IMR-90 (cell line): Measurements from ENCODE around the gene UBE3C. TPM values are rescaled to one million over a fixed set of nuclear protein-coding genes. Genes with fewer than 3 reads are reported as not detected.

Experiments
- ATAC-seq: fragments of 200-7000 bp; cut with Tn5 transposase; 2 replicates; pipeline ENCODE4 v1.9.1; 2020; ENCODE audit warnings: low read depth, mild to moderate bottlenecking, moderate library complexity
- BruUV-seq: library from RNA; stranded (reverse); fragments of 400-500 nt; replicated peaks from 2 replicates; lab custom pipeline; 2021; lab: Mats Ljungman, UMichigan
- CTCF ChIA-PET: fragments of 300-600 bp; formaldehyde crosslinking; extraction: SDS; loops from one replicate; lab custom pipeline; 2021; ENCODE audit warnings: antibody characterized with exemption; lab: Yijun Ruan, JAX
- POLR2A ChIA-PET: fragments of 300-600 bp; sonication (Branson Sonifier 250); formaldehyde crosslinking; loops from one replicate; lab custom pipeline; 2022; ENCODE audit warnings: antibody characterized with exemption; ENCODE audit not compliant: unreplicated experiment; lab: Charles Lee
- DNase-seq: peaks from one replicate; pipeline ENCODE4 v3.0.0; 2013
- H2AFZ ChIP-seq: replicated peaks from 2 replicates; pipeline ENCODE3; 2013; ENCODE audit warnings: low read length, mild to moderate bottlenecking; ENCODE audit not compliant: poor library complexity
- H2AK5ac ChIP-seq: 2 replicates; pipeline ENCODE4 v1.6.1; 2013; ENCODE audit warnings: low read depth, low read length, inconsistent platforms
- H2AK9ac ChIP-seq: replicated peaks from 2 replicates; pipeline ENCODE3; 2013; ENCODE audit warnings: mild to moderate bottlenecking, low read depth, low read length, moderate library complexity; ENCODE audit not compliant: poor library complexity
- H2BK120ac ChIP-seq: 2 replicates; pipeline ENCODE4 v1.6.1; 2013; ENCODE audit warnings: low read depth, low read length, inconsistent platforms
- H2BK15ac ChIP-seq: 3 replicates; pipeline ENCODE4 v1.6.1; 2013; ENCODE audit warnings: low read depth, low read length, inconsistent platforms
- H2BK20ac ChIP-seq: 2 replicates; pipeline ENCODE4 v1.6.1; 2013; ENCODE audit warnings: low read depth, mild to moderate bottlenecking, inconsistent platforms, low read length, moderate library complexity
- H2BK5ac ChIP-seq: 2 replicates; pipeline ENCODE4 v1.6.1; 2013; ENCODE audit warnings: mild to moderate bottlenecking, low read depth, low read length, inconsistent platforms; ENCODE audit not compliant: poor library complexity, severe bottlenecking
- H3K14ac ChIP-seq: replicated peaks from 2 replicates; pipeline ENCODE4 v1.6.1; 2013; ENCODE audit warnings: low read depth, low read length, inconsistent platforms
- H3K18ac ChIP-seq: 2 replicates; pipeline ENCODE4 v1.6.1; 2013; ENCODE audit warnings: low read depth, low read length, control low read depth
- H3K23ac ChIP-seq: 2 replicates; pipeline ENCODE4 v1.6.1; 2013; ENCODE audit warnings: low read depth, low read length, inconsistent platforms
- H3K27ac ChIP-seq: 2 replicates; pipeline ENCODE4 v1.5.1; 2013; ENCODE audit warnings: mild to moderate bottlenecking, control low read depth, low read length; ENCODE audit not compliant: insufficient read depth
- H3K27me3 ChIP-seq: 2 replicates; pipeline ENCODE4 v1.6.1; 2013; ENCODE audit warnings: low read length; ENCODE audit not compliant: control insufficient read depth, insufficient read depth
- H3K36me3 ChIP-seq: 2 replicates; pipeline ENCODE4 v1.6.1; 2013; ENCODE audit warnings: low read length, mixed read lengths; ENCODE audit not compliant: control insufficient read depth, insufficient read depth
- H3K4ac ChIP-seq: 2 replicates; pipeline ENCODE4 v1.6.1; 2013; ENCODE audit warnings: low read depth, low read length, inconsistent platforms
- H3K4me1 ChIP-seq: 2 replicates; pipeline ENCODE4 v1.6.1; 2013; ENCODE audit warnings: low read length, mixed read lengths; ENCODE audit not compliant: control insufficient read depth, insufficient read depth
- H3K4me2 ChIP-seq: 2 replicates; pipeline ENCODE4 v1.6.1; 2013; ENCODE audit warnings: low read depth, mild to moderate bottlenecking, control low read depth, low read length, moderate library complexity
- H3K4me3 ChIP-seq: 2 replicates; pipeline ENCODE4 v1.5.1; 2013; ENCODE audit warnings: low read depth, mild to moderate bottlenecking, control low read depth, low read length, moderate library complexity; ENCODE audit not compliant: insufficient read depth
- H3K56ac ChIP-seq: 2 replicates; pipeline ENCODE4 v1.6.1; 2013; ENCODE audit warnings: low read length, inconsistent platforms; ENCODE audit not compliant: insufficient read depth; ENCODE audit errors: extremely low read depth
- H3K79me1 ChIP-seq, 2 experiments: 2 replicates each; pipeline ENCODE4 v1.6.1; 2013; ENCODE audit warnings: low read length in 2 of 2, inconsistent platforms in 1 of 2, low read depth in 1 of 2
- H3K9ac ChIP-seq: 2 replicates; pipeline ENCODE4 v1.6.1; 2013; ENCODE audit warnings: low read depth, low read length, control low read depth
- H3K9me1 ChIP-seq: 2 replicates; pipeline ENCODE4 v1.6.1; 2013; ENCODE audit warnings: low read length, inconsistent platforms; ENCODE audit not compliant: insufficient read depth
- H3K9me3 ChIP-seq: 2 replicates; pipeline ENCODE4 v1.6.1; 2013; ENCODE audit warnings: low read length; ENCODE audit not compliant: control insufficient read depth, insufficient read depth
- H4K20me1 ChIP-seq: 2 replicates; pipeline ENCODE4 v1.6.1; 2013; ENCODE audit warnings: low read length, inconsistent platforms; ENCODE audit not compliant: insufficient read depth
- H4K5ac ChIP-seq: 2 replicates; pipeline ENCODE4 v1.6.1; 2013; ENCODE audit warnings: mild to moderate bottlenecking, low read depth, low read length, control low read depth
- H4K8ac ChIP-seq, 2 experiments: 2 replicates each; pipeline ENCODE4 v1.6.1; 2013; ENCODE audit warnings: low read depth in 2 of 2, low read length in 2 of 2, control low read depth in 1 of 2, inconsistent platforms in 1 of 2
- H4K91ac ChIP-seq: 2 replicates; pipeline ENCODE4 v1.6.1; 2013; ENCODE audit warnings: low read depth, low read length, inconsistent platforms; ENCODE audit not compliant: insufficient read depth
- BHLHE40 ChIP-seq: fragments of 150-350 bp; IDR thresholded peaks from 2 replicates; pipeline ENCODE4 v1.6.1; 2016; ENCODE audit warnings: mild to moderate bottlenecking, low read depth, low read length
- CEBPB ChIP-seq: IDR thresholded peaks from 2 replicates; pipeline ENCODE4 v1.6.1; 2012; ENCODE audit warnings: low read depth, low read length, improper control_type of control experiment
- CHD1 ChIP-seq: IDR thresholded peaks from 2 replicates; pipeline ENCODE4 v1.6.1; 2012; ENCODE audit warnings: low read depth, low read length, improper control_type of control experiment
- FOS ChIP-seq: fragments of 150-350 bp; IDR thresholded peaks from 2 replicates; pipeline ENCODE4 v1.6.1; 2016; ENCODE audit warnings: low read depth, low read length
- MAFK ChIP-seq: IDR thresholded peaks from 2 replicates; pipeline ENCODE4 v1.6.1; 2012; ENCODE audit warnings: low read depth, low read length, improper control_type of control experiment
- MAZ ChIP-seq: IDR thresholded peaks from 2 replicates; pipeline ENCODE4 v1.6.1; 2012; ENCODE audit warnings: low read depth, mild to moderate bottlenecking, low read length, improper control_type of control experiment, moderate library complexity, borderline replicate concordance
- MXI1 ChIP-seq: IDR thresholded peaks from 2 replicates; pipeline ENCODE4 v1.6.1; 2012; ENCODE audit warnings: low read depth, mild to moderate bottlenecking, low read length, moderate library complexity, borderline replicate concordance
- NFE2L2 ChIP-seq: fragments of 150-350 bp; IDR thresholded peaks from 2 replicates; pipeline ENCODE4 v1.6.1; 2016; ENCODE audit warnings: low read depth, mild to moderate bottlenecking, low read length
- POLR2A ChIP-seq: IDR thresholded peaks from 2 replicates; pipeline ENCODE4 v1.6.1; 2012; ENCODE audit warnings: mild to moderate bottlenecking, low read depth, low read length
- RAD21 ChIP-seq: IDR thresholded peaks from 2 replicates; pipeline ENCODE4 v1.6.1; 2012; ENCODE audit warnings: low read length, improper control_type of control experiment
- RCOR1 ChIP-seq: IDR thresholded peaks from 2 replicates; pipeline ENCODE4 v1.6.1; 2012; ENCODE audit warnings: mild to moderate bottlenecking, low read length, improper control_type of control experiment; ENCODE audit not compliant: insufficient replicate concordance
- RFX5 ChIP-seq: IDR thresholded peaks from 2 replicates; pipeline ENCODE4 v1.8.0; 2012; ENCODE audit warnings: low read depth, mild to moderate bottlenecking, low read length, moderate library complexity
- WGBS, 2 experiments: methylation state at CpG; one replicate each; pipeline versions ENCODE4 v1.1.5 to v1.1.7; 2013; ENCODE audit warnings: missing lambda C conversion rate in 2 of 2; ENCODE audit not compliant: insufficient read length in 1 of 2; ENCODE audit errors: extremely low coverage in 2 of 2; 5-methylcytosine and 5-hydroxymethylcytosine counted together
- dilution Hi-C: fragments of 300-500 bp; cut with HindIII; formaldehyde crosslinking; loops from one replicate; pipeline ENCODE4 v1.14.3; 2018; ENCODE audit warnings: low sequenced_read_pairs; ENCODE audit not compliant: unreplicated experiment
- in situ Hi-C: fragments of 300-500 bp; cut with MboI; formaldehyde crosslinking; loops from 3 replicates; pipeline ENCODE4 v1.14.3; 2019; ENCODE audit warnings: low sequenced_read_pairs, inconsistent platforms, mixed read lengths
- intact Hi-C: fragments of 100-400 bp; cut with micrococcal nuclease; formaldehyde crosslinking; loops from 2 replicates; pipeline ENCODE4 v1.10.0; 2022
- polyA plus RNA-seq, 3 experiments: library from polyadenylated mRNA; depleted of rRNA; stranded (reverse); fragments of >200 nt; gene quantifications; 2 replicates each; pipeline ENCODE4 v1.2.3, GENCODE V29; 2012; ENCODE audit warnings: low replicate concordance in 1 of 3
- total RNA-seq: library from RNA; depleted of rRNA; stranded (reverse); fragments of >200 nt; gene quantifications from 2 replicates; pipeline ENCODE4 v1.2.3, GENCODE V29; 2012
- TF ChIP-seq, protein P1 (sequence below): fragments of 150-350 bp; IDR thresholded peaks from 2 replicates; pipeline ENCODE4 v1.6.1; 2016; ENCODE audit warnings: low read depth, mild to moderate bottlenecking, low read length, moderate library complexity, borderline replicate concordance
- TF ChIP-seq, protein P2 (sequence below): fragments of 150-350 bp; IDR thresholded peaks from 2 replicates; pipeline ENCODE4 v1.6.1; 2017; ENCODE audit warnings: mild to moderate bottlenecking, antibody characterized with exemption, low read length, low read depth
- TF ChIP-seq, protein P3 (sequence below): conservative IDR thresholded peaks from 2 replicates; pipeline ENCODE4 v1.5.1; 2012; ENCODE audit warnings: mild to moderate bottlenecking, low read depth, low read length, improper control_type of control experiment

The UBE3C gene
- total and polyA plus RNA-seq, 2 of the 4 experiments (the other 2 are of a cell fraction), result 43.0 to 60.6 TPM

DNA sequence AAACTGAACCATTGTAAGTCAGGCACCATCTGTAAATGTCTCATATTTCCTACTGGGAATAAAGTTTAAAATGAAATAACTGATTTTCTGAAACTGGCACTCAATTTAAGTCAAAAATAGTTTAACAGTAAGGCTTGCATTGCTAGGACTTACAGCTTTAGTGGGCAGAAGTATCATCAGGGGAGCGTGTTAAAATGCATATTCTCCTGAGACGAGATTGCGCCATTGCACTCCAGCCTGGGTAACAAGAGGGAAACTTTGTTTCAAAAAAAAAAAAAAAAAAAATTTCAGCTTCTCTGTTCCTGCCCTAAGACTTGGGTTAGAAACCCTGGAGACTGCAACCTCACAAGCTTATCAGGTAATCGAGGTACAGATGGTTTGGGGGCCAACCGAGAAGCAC is 65.4 kb downstream of the UBE3C start:
- CTCF ChIA-PET, result no interaction called here

More for the DNA sequence above, 65.4 kb downstream of the UBE3C start:
- Histone ChIP-seq H3K56ac (no peak overlapping the region), H3K4ac (no peak overlapping the region), H3K9ac (no peak overlapping the region), H2BK20ac (no peak overlapping the region), H2AK9ac (no peak overlapping the region), H3K79me1 (peaks cover 7 to 9% of the 10 kb centered on the region in 2 experiments), H4K20me1 (peaks cover 11% of the 10 kb centered on the region), H3K9me3 (no peaks in the 10 kb centered on the region), H4K8ac (no peak overlapping the region), H2BK120ac (no peak overlapping the region), H2BK5ac (no peak overlapping the region), H3K23ac (no peak overlapping the region), H3K4me1 (peaks cover 3% of the 10 kb centered on the region; the same call in 1 of the 2 replicates), H3K27ac (no peak overlapping the region), H2BK15ac (no peak overlapping the region), H2AK5ac (no peak overlapping the region), H3K14ac (no peak overlapping the region), H3K4me3 (no peak overlapping the region), H4K5ac (no peak overlapping the region), H3K9me1 (peaks cover 5% of the 10 kb centered on the region; the same call in 1 of the 2 replicates), H4K91ac (no peak overlapping the region), H3K4me2 (no peak overlapping the region), H2AFZ (no peak overlapping the region), H3K18ac (no peak overlapping the region), H3K27me3 (no peaks in the 10 kb centered on the region), H3K36me3 (peaks cover 19% of the 10 kb centered on the region)
- in situ Hi-C loops, result no loop called here
- ATAC-seq (no peak), DNase-seq (no peak)
- BruUV-seq, result TSS peak; percentile 8
- 100% methylated on average over 1 of the region's 5 CpGs; no CpG with 5 or more reads in 1 of the 2 experiments for whole genome bisulfite sequencing, 2 experiments
- intact Hi-C loops, result no loop called here
- TF ChIP-seq MAZ (no peak), MXI1 (no peak), FOS (no peak), POLR2A (no peak), RCOR1 (no peak), NFE2L2 (no peak), BHLHE40 (no peak), MAFK (no peak), CEBPB (no peak), RAD21 (no peak), CHD1 (no peak), RFX5 (no peak)
- TF ChIP-seq, protein P1, sequence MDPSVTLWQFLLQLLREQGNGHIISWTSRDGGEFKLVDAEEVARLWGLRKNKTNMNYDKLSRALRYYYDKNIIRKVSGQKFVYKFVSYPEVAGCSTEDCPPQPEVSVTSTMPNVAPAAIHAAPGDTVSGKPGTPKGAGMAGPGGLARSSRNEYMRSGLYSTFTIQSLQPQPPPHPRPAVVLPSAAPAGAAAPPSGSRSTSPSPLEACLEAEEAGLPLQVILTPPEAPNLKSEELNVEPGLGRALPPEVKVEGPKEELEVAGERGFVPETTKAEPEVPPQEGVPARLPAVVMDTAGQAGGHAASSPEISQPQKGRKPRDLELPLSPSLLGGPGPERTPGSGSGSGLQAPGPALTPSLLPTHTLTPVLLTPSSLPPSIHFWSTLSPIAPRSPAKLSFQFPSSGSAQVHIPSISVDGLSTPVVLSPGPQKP, result no peak
- TF ChIP-seq, protein P2, sequence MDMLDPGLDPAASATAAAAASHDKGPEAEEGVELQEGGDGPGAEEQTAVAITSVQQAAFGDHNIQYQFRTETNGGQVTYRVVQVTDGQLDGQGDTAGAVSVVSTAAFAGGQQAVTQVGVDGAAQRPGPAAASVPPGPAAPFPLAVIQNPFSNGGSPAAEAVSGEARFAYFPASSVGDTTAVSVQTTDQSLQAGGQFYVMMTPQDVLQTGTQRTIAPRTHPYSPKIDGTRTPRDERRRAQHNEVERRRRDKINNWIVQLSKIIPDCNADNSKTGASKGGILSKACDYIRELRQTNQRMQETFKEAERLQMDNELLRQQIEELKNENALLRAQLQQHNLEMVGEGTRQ, result no peak
- TF ChIP-seq, protein P3, sequence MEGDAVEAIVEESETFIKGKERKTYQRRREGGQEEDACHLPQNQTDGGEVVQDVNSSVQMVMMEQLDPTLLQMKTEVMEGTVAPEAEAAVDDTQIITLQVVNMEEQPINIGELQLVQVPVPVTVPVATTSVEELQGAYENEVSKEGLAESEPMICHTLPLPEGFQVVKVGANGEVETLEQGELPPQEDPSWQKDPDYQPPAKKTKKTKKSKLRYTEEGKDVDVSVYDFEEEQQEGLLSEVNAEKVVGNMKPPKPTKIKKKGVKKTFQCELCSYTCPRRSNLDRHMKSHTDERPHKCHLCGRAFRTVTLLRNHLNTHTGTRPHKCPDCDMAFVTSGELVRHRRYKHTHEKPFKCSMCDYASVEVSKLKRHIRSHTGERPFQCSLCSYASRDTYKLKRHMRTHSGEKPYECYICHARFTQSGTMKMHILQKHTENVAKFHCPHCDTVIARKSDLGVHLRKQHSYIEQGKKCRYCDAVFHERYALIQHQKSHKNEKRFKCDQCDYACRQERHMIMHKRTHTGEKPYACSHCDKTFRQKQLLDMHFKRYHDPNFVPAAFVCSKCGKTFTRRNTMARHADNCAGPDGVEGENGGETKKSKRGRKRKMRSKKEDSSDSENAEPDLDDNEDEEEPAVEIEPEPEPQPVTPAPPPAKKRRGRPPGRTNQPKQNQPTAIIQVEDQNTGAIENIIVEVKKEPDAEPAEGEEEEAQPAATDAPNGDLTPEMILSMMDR, result no peak
- dilution Hi-C loops, result no loop called here
- POLR2A ChIA-PET, result no interaction called here
